ENCODE data around the gene PPP1R3A. TPM values are rescaled to one million over a fixed set of nuclear protein-coding genes. Genes with fewer than 3 reads are reported as not detected.
A peak's percentile ranks its signal among the peaks of the same experiment; 100 is the strongest.

PPP1R3A gene
- total RNA-seq, 1 donor from 2014 or later: not detected

GRCh38 chr7:113890331-113891030, 28.3 kb downstream of the PPP1R3A start:
- Mint-ChIP-seq H3K27ac (ENCODE audit: unreplicated experiment) (peak overlapping the region; percentile 27), H3K4me1 (ENCODE audit: low read depth, unreplicated experiment) (peaks cover 12% of the 10 kb centered on the region), H3K4me3 (ENCODE audit: unreplicated experiment) (no peak overlapping the region), H3K27me3 (ENCODE audit: low read depth, unreplicated experiment) (no peaks in the 10 kb centered on the region), H3K9me3 (ENCODE audit: unreplicated experiment) (no peaks in the 10 kb centered on the region), H3K36me3 (ENCODE audit: low read depth, unreplicated experiment) (no peaks in the 10 kb centered on the region)
- Histone ChIP-seq H3K4me3 (ENCODE audit: insufficient read depth, low read depth, low read length) (no peak overlapping the region), H3K9ac (ENCODE audit: low read length) (no peak overlapping the region), H3K27me3 (ENCODE audit: insufficient read depth, low read length) (no peaks in the 10 kb centered on the region), H3K4me1 (ENCODE audit: insufficient read depth, low read length) (peaks cover 27% of the 10 kb centered on the region), H3K36me3 (ENCODE audit: insufficient read depth, low read length) (no peaks in the 10 kb centered on the region), H3K27ac (ENCODE audit: low read depth, low read length) (peak overlapping the region; percentile 56), H2AFZ (ENCODE audit: low read depth, low read length) (no peak overlapping the region), H3K9me3 (ENCODE audit: insufficient read depth, low read depth, low read length) (no peaks in the 10 kb centered on the region), H4K20me1 (ENCODE audit: insufficient read depth, low read length) (no peaks in the 10 kb centered on the region), H3K79me2 (ENCODE audit: insufficient read depth, low read length) (no peaks in the 10 kb centered on the region), H3K4me2 (ENCODE audit: low read length) (peak overlapping the region; percentile 46)
- TF ChIP-seq CTCF (IDR thresholded peaks at IDR 0.05; ENCODE audit: insufficient read depth, low read depth, low read length) (no peak), EZH2 (IDR thresholded peaks at IDR 0.05; ENCODE audit: insufficient read depth, low read length) (no peak)
- DNase-seq (ENCODE audit: low read depth) (peak; percentile 68), FAIRE-seq (no peak)

GRCh38 chr7:113883096-113883495, 35.7 kb downstream of the PPP1R3A start:
- Histone ChIP-seq H3K9ac (ENCODE audit: low read length) (no peak overlapping the region), H3K79me2 (ENCODE audit: insufficient read depth, low read length) (no peaks in the 10 kb centered on the region), H3K4me2 (ENCODE audit: low read length) (no peak overlapping the region), H3K9me3 (ENCODE audit: insufficient read depth, low read depth, low read length) (no peaks in the 10 kb centered on the region), H3K36me3 (ENCODE audit: insufficient read depth, low read length) (no peaks in the 10 kb centered on the region), H3K27ac (ENCODE audit: low read depth, low read length) (no peak overlapping the region), H2AFZ (ENCODE audit: low read depth, low read length) (no peak overlapping the region), H3K4me3 (ENCODE audit: insufficient read depth, low read depth, low read length) (no peak overlapping the region), H4K20me1 (ENCODE audit: insufficient read depth, low read length) (no peaks in the 10 kb centered on the region), H3K4me1 (ENCODE audit: insufficient read depth, low read length) (no peaks in the 10 kb centered on the region), H3K27me3 (ENCODE audit: insufficient read depth, low read length) (no peaks in the 10 kb centered on the region)
- no peaks in the 10 kb centered on the region for H3K36me3 Mint-ChIP-seq (ENCODE audit: low read depth, unreplicated experiment)
- H3K4me1 Mint-ChIP-seq (ENCODE audit: low read depth, unreplicated experiment): no peaks in the 10 kb centered on the region
- TF ChIP-seq CTCF (IDR thresholded peaks at IDR 0.05; ENCODE audit: insufficient read depth, low read depth, low read length) (no peak), EZH2 (IDR thresholded peaks at IDR 0.05; ENCODE audit: insufficient read depth, low read length) (no peak)
- H3K9me3 Mint-ChIP-seq (ENCODE audit: unreplicated experiment): no peaks in the 10 kb centered on the region
- DNase-seq (ENCODE audit: low read depth) (no peak), FAIRE-seq (no peak)
- H3K27me3 Mint-ChIP-seq (ENCODE audit: low read depth, unreplicated experiment): no peaks in the 10 kb centered on the region
- H3K27ac Mint-ChIP-seq (ENCODE audit: unreplicated experiment): no peak overlapping the region
- H3K4me3 Mint-ChIP-seq (ENCODE audit: unreplicated experiment): no peak overlapping the region

GRCh38 chr7:113880559-113880958, 38.2 kb downstream of the PPP1R3A start:
- no peak overlapping the region for H3K9ac ChIP-seq (ENCODE audit: low read length)
- FAIRE-seq (no peak), DNase-seq (ENCODE audit: low read depth) (no peak)
- no peak overlapping the region for H3K27ac Mint-ChIP-seq (ENCODE audit: unreplicated experiment)
- H3K27me3 ChIP-seq (ENCODE audit: insufficient read depth, low read length): no peaks in the 10 kb centered on the region
- H4K20me1 ChIP-seq (ENCODE audit: insufficient read depth, low read length): no peaks in the 10 kb centered on the region
- no peaks in the 10 kb centered on the region for H3K9me3 ChIP-seq (ENCODE audit: insufficient read depth, low read depth, low read length)
- no peaks in the 10 kb centered on the region for H3K36me3 Mint-ChIP-seq (ENCODE audit: low read depth, unreplicated experiment)
- H3K36me3 ChIP-seq (ENCODE audit: insufficient read depth, low read length): no peaks in the 10 kb centered on the region
- H3K4me1 Mint-ChIP-seq (ENCODE audit: low read depth, unreplicated experiment): no peaks in the 10 kb centered on the region
- H3K4me3 ChIP-seq (ENCODE audit: insufficient read depth, low read depth, low read length): no peak overlapping the region
- H3K4me3 Mint-ChIP-seq (ENCODE audit: unreplicated experiment): no peak overlapping the region
- no peaks in the 10 kb centered on the region for H3K27me3 Mint-ChIP-seq (ENCODE audit: low read depth, unreplicated experiment)
- no peaks in the 10 kb centered on the region for H3K9me3 Mint-ChIP-seq (ENCODE audit: unreplicated experiment)
- no peak overlapping the region for H2AFZ ChIP-seq (ENCODE audit: low read depth, low read length)
- no peaks in the 10 kb centered on the region for H3K79me2 ChIP-seq (ENCODE audit: insufficient read depth, low read length)
- no peak for TF ChIP-seq CTCF (IDR thresholded peaks at IDR 0.05; ENCODE audit: insufficient read depth, low read depth, low read length)
- no peak for TF ChIP-seq EZH2 (IDR thresholded peaks at IDR 0.05; ENCODE audit: insufficient read depth, low read length)
- H3K27ac ChIP-seq (ENCODE audit: low read depth, low read length): no peak overlapping the region
- no peak overlapping the region for H3K4me2 ChIP-seq (ENCODE audit: low read length)
- no peaks in the 10 kb centered on the region for H3K4me1 ChIP-seq (ENCODE audit: insufficient read depth, low read length)

All from astrocyte (in vitro differentiated cells and primary cell).